Left cardiac atrium (tissue), 4 donors: Measurements from ENCODE around the gene NR1H3. TPM values are rescaled to one million over a fixed set of nuclear protein-coding genes. Genes with fewer than 3 reads are reported as not detected.
"Not testable (repeated sequence)": the region's sequence is repeated elsewhere in the genome, so short reads cannot be mapped to it uniquely, and the experiment has no call there.

Experiments
- ATAC-seq, 2 donors: fragments of 200-7000 bp; cut with Tn5 transposase; one replicate each; pipeline ENCODE4 v1.9.1; 2020; ENCODE audit warnings: mild to moderate bottlenecking in 2 of 2, moderate library complexity in 2 of 2
- DNase-seq: peaks from one replicate; pipeline ENCODE4 v3.0.0-alpha.2; 2020
- intact Hi-C, 2 donors: fragments of 100-400 bp; cut with DNase I; formaldehyde crosslinking; loops; one replicate each; pipeline versions ENCODE4 v1.14.1 to v1.15.1; 2022 to 2023
- long read RNA-seq: library from polyadenylated mRNA; unstranded; transcript quantifications from one replicate; pipeline ENCODE4 v2.0.0, GENCODE V29; 2021
- total RNA-seq, 2 donors: library from RNA; stranded (reverse); fragmentation: NEBNext Ultra II Directional; extraction: Animal tissue kit (Norgen Biotek cat#: 25700); gene quantifications; one replicate each; pipeline ENCODE4 v1.2.1, GENCODE V29; 2021
- donor health status: DM: no; HTN: yes; CAD: no.
- donor health status: DM: no; HTN: yes; CAD: no; lungs with severe emphysema.
- donor health status: DM: yes; HTN: yes; CAD: no.
- donor health status: Dilated cardiomyopathy.

The NR1H3 gene
- 10 to 100 TPM; 18.2 to 44.9 TPM for total RNA-seq
- long read RNA-seq, partial matches to known transcripts = 0 of 18 reads
- long read RNA-seq, other reads (novel, unspliced or antisense) = 17 of 18 reads

GRCh38 chr11:47257517-47258316 is at the start of gene NR1H3:
TSS of gene NR1H3 (plus strand) at chr11:47257996. CDS start at chr11:47259217, 1,221 bp downstream.
- intact Hi-C loops = loop anchor here (1.0 to 5.0 kb wide), 3 partner anchors 70 to 98 kb away; partner anchors contain the start of genes ARFGAP2 (in 1 of the 2) and PACSIN3 (in 1 of the 2)
- ATAC-seq (peak; percentile 79), DNase-seq (peak; percentile 86)

DNA sequence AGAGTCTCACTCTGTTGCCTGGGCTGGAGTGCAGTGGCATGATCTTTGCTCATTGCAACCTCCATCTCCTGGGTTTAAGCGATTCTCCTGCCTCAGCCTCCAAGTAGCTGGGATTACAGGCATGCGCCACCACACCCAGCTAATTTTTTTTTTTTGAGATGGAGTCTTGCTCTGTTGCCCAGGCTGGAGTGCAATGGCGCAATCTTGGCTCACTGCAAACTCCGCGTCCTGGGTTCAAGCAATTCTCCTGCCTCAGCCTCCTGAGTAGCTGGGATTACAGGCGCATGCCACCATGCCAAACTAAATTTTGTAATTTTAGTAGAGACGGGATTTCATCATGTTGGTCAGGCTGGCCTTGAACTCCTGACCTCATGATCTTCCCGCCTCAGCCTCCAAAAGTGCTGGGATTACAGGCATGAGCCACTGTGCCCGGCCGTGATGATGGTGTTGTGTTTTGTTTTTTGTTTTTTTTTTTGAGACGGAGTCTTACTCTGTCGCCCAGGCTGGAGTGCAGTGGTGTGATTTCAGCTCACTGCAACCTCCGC is 49.7 kb upstream of the NR1H3 start:
- ATAC-seq, DNase-seq, intact Hi-C loops: not testable (repeated sequence)

DNA sequence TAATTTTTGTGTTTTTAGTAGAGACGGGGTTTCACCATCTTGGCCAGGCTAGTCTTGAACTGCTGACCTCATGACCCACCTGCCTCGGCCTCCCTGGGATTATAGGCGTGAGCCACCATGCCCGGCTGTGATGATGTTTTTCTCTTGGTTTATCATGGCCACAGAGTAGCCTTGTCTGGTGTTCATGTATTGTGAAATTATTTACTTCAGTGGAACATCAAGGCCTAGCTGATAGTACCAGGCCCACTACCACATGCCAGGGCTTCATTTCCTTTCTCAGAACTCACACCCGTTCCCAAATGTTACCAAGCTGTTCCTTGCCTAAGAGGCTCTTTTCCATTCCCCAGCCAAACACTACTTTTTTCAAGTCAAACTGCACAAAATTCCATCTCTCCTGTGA is 49.2 kb upstream of the NR1H3 start:
- intact Hi-C loops = no loop called here
- DNase-seq = no peak
- ATAC-seq = no peak

DNA sequence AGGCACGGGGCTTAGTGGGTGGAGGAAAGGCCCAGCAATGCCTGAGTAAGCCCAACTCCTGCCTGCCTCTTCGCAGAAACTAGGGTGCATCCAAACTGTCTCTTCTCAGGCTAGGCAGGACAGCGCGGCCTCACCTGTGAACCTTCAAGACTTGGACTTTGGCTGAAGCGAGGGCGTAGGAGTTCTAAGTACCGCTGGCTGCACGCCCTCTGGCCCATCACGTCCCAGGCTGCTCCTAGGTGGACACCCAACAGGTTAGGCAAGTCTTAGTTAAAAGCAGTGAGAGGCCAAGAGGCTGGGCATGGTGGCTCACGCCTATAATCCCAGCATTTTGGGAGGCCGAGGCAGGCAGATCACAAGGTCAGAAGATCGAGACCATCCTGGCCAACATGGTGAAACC is 44.9 kb upstream of the NR1H3 start:
- ATAC-seq (no peak), DNase-seq (no peak)
- intact Hi-C loops = no loop called here

- ATAC-seq = peak; percentile 93 to 95
- intact Hi-C loops = no loop called here
- DNase-seq = peak; percentile 95
These were observed 43.7 kb upstream of the NR1H3 start for GRCh38 chr11:47213950-47214565.

DNA sequence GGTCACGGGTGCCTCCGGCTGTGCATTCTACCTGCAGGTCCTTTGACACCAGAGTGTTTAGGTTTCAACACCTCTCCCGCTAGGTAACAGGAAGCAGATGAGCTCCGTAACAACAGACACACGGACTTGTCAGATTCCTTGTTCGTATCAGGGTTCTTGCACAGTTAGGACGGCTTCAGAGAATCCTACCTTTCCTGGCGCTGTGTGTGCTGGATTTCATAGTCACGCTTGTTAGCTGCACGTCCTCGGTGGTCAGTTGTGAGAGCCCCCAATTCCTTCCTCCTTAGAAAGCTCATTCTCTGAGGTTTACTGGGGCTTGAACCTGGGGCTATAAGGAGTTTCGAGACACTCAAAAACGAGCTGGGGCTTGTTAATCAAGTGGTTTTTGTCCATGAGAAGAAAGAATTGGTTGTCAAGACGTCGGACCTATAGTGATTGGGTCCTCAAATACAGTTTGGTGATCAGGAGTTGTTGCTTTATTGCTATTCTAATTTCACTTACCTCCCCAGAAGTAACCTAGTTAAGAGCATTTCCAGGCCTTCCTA is 42.4 kb upstream of the NR1H3 start:
- DNase-seq = no peak
- intact Hi-C loops = loop anchor here in 1 of 2 donors (5.0 kb wide), 1 partner anchor 38 kb away; the partner anchor contains the start of gene ARFGAP2

DNA sequence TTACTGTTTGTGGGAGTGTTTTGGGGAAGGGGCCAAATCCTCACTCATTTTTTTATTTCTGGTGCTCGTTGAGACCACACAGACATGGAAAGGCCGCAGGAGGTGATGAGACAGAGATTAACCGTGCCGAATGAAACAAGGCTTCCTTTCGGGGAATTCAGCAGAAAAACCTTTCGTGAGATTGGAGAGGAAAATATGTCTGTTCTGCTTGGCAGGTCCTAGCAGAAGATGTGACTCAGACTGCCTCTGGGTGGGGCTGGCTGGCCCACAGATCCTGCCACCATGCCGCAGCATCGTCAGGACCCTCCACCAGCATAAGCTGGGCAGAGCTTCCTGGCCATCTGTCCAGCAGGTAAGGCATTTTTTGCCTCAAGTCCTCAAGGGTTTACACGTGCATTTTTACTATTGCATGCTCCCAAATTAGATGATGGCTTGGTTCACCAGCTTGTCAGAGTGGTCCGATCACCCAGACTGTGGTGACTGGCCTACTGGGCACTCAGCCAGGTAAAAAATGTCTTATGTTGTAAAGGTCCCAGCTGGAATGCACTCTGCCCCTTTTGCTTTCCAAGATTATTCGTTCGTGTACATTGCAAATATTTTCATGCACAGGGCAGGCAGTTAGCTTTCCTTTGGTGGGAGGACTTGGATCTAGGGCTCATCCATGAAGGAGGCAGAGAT is 41.5 kb upstream of the NR1H3 start:
- intact Hi-C loops = loop anchor here in 1 of 2 donors (5.0 kb wide), 1 partner anchor 39 kb away; the partner anchor contains the start of gene ARFGAP2
- DNase-seq (peak; percentile 70), ATAC-seq (peak in 1 of 2 donors; percentile 38)

More for the DNA sequence above, 42.4 kb upstream of the NR1H3 start:
- ATAC-seq = no peak

- peak in 1 of 2 donors; percentile 57 for ATAC-seq
- no peak for DNase-seq
- intact Hi-C loops = no loop called here
These were observed 37.4 kb upstream of the NR1H3 start for GRCh38 chr11:47220401-47220821.

DNA sequence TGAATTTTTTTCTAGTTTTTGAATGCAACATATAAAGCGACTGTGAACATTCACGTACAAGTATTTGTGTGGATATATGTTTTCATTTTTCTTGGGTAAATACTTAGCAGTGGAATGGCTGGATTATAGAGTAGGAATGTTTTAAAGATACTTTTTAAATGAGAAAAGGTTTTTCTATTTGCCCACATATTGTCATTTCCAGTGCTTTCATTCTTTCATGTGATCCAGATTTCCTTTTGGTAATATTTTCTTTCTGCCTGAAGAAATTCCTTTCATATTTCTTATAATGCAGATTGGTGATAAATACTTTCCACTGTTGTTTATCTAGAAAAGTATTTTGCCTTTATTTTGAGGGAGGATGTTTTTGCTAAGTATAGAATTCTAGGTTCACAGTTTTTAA is 35.1 kb upstream of the NR1H3 start:
- intact Hi-C loops = no loop called here
- DNase-seq = no peak
- no peak for ATAC-seq

DNA sequence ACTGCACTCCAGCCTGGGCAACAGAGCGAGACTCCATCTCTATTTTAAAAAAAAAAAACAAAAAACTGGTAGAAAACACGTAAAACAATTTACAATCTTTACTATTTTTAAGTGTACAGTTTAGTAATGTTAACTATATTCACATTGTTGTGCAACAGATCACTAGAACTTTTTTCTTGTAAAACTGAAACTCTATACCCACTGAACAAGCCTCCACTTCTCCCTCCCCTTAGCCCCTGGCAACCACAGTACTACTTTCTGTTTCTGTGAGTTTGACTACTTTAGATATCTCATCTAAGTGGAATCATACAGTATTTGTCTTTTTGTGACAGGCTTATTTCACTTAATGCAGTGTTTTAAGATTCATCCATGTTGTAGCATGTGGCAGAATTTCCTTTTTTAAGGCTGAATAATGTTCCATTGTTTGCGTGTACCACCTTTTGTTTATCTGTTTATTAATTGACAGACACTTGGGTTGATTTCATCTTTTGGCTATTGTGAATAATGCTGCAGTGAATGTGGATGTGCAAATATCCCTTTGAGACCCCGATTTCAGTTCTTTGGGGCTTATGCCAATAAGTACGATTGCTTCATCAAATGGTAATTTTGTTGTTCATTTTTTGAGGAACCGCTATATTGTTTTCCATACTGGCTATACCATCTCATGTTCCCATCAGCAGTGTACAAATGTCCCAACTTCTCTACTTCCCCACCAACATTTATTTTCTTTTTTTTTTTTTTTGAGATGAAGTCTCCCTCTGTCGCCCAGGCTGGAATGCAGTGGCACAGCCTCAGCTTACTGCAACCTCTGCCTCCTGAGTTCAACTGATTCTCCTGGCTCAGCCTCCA is 32.0 kb upstream of the NR1H3 start:
- intact Hi-C loops = no loop called here
- ATAC-seq (no peak), DNase-seq (no peak)

DNA sequence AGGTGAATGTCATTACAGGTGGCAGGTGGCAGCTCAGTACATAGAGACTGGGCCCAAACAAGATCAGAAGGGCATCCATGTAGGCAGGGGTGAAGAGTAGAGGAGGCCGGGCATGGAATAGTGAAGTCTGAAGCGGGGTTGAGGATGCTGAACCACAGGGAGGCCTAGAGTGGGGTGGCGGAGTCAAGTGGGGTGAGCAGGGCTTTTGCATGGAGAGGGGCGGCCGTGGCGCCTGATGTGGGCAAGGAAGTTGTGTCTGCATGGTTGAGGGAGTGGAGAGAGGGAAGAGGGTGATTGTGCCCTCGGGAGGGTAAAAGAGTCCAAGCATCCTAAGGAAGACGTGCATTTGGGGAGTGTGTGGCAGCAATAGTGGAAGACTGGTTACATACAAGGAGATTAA is 28.6 kb upstream of the NR1H3 start:
- no peak for DNase-seq
- ATAC-seq = no peak
- intact Hi-C loops = no loop called here

DNA sequence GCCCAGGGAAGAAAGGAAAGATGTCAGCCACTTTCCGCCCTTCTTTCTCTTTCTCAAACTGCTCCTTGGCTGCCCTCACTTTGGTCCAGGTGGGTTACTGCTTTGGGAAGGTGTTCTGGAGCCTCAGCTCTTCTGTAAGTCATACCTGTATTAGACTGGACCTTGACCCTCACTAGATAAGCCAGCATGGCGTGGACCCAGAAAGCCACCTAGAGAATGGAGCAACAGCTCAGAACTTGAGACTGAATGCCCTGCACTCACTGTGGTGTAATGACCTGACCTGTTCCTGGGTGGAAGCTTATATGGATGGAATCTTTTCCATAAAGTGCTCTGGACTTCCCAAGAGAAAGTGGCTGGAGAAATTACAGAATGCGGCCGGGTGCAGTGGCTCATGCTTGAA is 24.7 kb upstream of the NR1H3 start:
- DNase-seq (no peak), ATAC-seq (no peak)
- intact Hi-C loops = no loop called here

DNA sequence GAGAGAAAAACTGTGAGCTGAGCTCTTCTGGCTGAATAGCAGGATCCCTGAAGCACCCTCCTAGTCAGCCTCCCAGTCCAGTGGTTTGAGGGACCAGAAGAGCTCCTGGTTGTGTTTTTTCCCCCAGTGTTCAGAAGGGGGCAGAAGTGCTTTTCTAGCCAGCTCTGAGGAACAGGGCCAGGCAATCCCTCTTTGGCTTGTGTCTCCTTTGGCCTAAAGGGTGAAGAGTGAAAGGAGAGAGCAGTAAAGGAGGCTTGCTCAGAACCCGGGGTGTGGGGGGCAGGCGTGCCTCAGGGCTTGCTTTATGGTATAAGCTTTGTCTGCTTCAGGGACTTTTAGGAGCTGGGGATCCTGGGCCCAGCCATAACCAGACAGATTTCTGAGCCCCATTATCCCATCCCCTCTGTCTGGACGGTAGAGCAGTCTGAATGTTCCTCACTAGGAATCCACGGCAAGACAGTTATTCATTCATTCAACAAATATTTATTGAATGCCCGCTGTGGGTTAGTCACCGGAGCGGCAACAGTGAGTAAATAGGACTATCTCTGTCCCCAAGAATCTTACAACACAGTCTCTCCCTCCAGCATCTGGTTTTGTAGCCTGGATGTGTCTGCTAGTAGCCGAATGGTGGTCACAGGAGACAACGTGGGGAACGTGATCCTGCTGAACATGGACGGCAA is 23.7 kb upstream of the NR1H3 start:
- intact Hi-C loops = no loop called here
- no peak for DNase-seq
- peak; percentile 59 to 77 for ATAC-seq

DNA sequence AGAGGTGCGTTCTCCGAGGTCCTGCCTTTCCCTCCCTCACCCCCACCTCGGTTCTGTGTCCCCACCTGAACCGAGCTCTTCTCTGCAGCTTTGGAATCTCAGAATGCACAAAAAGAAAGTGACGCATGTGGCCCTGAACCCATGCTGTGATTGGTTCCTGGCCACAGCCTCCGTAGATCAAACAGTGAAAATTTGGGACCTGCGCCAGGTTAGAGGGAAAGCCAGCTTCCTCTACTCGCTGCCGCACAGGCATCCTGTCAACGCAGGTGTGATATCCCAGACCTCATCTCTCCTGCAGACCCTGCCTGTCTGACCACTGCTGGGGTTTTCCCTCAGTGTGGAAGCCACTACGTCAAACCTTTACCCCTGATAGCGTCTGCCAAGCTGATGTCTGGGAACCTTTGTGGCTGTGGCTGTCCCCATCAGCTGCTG is 23.1 kb upstream of the NR1H3 start:
- ATAC-seq = peak in 1 of 2 donors; percentile 21
- intact Hi-C loops = no loop called here
- DNase-seq = peak; percentile 40

GRCh38 chr11:47235163-47235562 is 22.6 kb upstream of the NR1H3 start:
- ATAC-seq (no peak), DNase-seq (no peak)
- intact Hi-C loops = no loop called here

DNA sequence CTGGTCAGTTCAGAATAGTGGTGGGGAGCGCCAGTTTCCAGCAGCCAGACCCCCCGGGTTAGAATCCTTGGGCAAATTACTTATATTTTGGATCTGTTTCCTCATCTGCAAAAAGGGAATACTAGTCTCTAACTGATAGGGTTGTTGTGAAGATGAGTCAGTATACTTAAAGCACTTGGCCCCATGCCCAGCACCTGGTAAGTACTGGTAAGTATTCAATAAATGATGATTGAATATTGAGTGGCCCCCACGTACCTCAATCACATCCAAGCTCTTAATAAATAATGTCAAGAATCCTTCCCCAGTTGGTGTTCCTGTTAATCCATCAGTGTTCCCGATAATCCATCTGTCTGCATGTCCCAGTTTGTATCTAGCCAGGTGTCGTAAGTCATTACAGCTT is 21.3 kb upstream of the NR1H3 start:
- intact Hi-C loops = no loop called here
- ATAC-seq (no peak), DNase-seq (no peak)

GRCh38 chr11:47239852-47240251 is 17.9 kb upstream of the NR1H3 start:
- intact Hi-C loops = no loop called here
- ATAC-seq (no peak), DNase-seq (no peak)
